Globus pallidus (tissue), 1 donor: ENCODE results near the gene ERFE.
A peak's percentile ranks its signal among the peaks of the same experiment; 100 is the strongest.
"Not testable (repeated sequence)": the region's sequence is repeated elsewhere in the genome, so short reads cannot be mapped to it uniquely, and the experiment has no call there.

Experiments used
- DNase-seq: peaks from one replicate; pipeline ENCODE4 v3.0.0-alpha.2; 2015; ENCODE audit warnings: low spot score

The ERFE gene

DNA sequence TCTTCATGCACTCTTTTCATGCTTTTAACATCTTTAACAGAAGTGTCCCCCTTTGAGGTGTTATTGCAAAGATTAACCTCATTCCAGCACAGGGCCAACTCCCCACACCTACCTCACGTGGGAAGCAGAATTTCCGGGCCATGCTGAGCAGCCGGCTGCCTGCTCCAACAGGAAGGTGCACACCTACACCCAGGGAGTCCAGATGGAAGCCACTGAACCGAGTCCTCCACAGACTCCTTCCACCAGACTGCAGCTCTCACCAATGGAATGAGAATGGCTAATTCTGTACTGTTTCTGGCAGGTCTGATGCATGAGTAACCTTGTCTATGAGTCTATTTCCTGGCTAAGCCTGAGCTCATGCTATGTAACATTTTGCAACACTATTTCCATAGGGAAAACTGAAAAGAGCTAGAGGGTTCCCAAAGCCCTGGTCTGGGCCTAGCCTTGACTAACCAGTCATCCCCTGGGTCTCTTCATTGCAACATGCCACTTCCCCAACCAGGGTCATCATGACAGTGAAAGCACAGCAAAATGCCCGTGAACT is 11.0 kb downstream of the ERFE start:
- no peak for DNase-seq

DNA sequence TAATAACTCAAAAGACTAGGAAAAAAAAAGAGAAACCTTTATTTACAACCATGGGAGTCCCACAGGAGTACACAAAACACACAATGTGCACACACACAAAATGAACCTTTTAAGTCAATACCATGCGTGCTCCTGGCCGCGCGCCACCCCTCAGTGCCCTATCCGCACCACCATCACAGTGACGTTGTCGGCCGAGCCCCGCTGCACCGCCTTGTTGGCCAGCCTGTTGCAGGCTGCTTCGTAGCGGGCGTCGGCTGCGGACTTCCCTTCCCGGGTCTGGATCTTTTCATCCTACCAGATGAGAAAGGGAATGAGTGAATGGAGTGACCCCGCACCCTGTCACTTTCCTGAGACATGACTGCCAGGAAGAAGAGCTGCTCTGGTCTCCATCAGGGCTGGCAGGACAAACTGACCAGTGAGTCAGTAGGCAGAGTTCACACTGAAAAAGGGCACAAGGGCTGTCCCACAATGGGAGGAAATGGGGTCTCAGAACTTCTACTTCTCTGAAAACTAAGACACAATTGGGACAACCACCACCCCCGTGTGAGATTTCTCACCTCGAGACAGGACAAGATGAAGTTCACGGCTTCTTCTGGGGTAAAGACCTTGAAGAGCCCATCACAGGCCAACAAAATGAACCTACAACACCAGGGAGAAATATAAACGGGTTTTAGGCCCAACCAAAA is 11.8 kb downstream of the ERFE start:
- no peak for DNase-seq

DNA sequence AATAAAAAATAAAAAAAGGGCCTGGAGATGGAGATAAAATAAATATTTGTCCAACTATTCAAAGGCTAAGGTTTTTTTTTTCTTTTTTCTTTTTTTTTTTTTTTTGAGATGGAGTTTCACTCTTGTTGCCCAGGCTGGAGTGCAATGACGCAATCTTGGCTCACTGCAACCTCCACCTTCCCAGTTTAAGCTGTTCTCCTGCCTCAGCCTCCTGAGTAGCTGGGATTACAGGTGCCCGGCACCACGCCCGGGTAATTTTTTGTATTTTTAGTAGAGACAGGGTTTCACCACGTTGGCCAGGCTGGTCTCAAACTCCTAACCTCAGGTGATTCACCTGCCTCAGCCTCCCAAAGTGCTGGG is 12.3 kb downstream of the ERFE start:
- DNase-seq = not testable (repeated sequence)

DNA sequence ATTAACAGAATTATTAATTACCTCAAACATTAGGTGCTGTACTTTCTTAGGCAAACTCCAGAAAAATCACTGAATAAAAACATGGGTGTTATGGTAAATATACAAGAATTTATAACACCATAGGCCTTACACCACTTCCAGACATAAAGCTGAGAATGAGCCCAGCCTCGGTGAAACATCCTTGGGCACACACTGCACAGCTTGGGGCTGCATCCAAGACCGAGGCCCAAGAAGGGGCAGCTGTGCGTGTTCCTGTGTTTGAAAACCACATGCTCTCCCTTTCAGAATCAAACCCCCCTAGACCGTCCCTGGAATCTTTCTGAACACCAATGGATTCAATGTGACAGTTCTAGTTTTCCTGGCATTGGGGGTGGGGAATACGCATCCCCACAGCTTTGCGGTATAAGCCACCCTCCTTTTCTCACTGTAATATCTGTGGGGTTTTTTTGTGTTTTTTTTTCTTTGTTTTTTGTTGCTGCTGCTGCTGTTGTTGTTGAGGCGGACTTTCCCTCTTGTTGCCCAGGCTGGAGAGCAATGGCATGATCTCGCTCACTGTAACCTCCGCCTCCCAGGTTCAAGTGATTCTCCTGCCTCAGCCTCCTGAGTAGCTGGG is 12.9 kb downstream of the ERFE start:
- no peak for DNase-seq

- no peak for DNase-seq
Observed at GRCh38 chr2:238172439-238172838, 13.7 kb downstream of the ERFE start.

DNA sequence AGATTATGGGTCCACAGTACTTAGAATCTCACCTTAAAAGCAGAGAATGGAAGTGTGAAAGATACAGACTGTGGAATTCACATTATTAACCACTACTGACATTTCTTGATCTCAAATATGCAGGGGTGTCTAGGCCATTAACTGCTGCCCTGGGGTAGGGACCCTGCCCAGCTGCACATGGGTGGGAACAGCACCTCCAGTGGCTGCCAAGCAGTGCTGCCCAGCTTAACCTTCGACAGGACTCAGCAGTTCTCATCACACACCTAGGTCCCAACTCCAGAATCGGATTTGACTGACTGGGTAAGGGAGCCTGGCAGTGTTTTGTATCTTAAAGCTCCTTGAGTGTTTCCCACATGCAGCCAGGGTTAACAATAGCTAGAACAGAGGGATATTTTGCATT is 14.9 kb downstream of the ERFE start:
- no peak for DNase-seq

- no peak for DNase-seq
Observed at GRCh38 chr2:238174291-238174690, 15.5 kb downstream of the ERFE start.

- no peak for DNase-seq
Observed at GRCh38 chr2:238174701-238175100, 15.9 kb downstream of the ERFE start.

DNA sequence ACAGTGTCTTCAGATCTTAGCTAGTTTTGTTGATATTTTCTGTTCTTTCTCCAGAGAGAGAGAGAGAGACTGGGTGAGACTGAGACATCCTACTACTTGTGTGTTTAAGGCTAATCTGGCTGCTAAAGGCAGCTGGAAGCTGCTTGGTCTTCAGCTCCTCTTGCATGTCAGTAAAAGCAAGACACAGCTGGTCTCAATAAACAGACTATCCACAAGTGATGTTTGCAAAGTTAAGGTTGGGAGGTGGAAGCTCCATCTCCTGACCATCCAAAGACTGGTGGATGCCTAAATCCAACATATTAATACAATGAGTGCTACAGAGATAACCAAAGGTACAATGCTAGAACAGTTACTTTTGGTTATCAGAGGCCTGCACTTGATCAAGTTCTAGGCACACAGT is 17.8 kb downstream of the ERFE start:
- DNase-seq = no peak

DNA sequence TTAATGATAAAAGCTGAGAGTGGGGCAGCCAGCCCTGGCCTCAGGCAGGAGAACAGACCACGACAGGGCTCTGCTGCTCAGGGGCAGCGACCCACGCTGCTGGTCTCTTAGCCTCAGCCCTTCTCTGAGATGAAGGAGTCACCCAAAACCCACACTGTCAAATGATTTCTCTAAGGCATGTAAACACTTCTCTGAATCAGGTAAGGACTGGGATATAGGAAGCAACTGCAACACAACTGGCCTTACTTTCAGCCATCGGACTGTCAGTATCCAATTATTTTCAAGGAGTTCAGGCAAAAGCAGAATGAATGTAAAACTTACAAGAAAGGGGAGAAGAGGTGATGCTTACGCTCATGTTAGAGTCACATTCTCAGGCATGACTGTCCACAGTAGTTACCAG is 21.8 kb downstream of the ERFE start:
- DNase-seq = no peak

DNA sequence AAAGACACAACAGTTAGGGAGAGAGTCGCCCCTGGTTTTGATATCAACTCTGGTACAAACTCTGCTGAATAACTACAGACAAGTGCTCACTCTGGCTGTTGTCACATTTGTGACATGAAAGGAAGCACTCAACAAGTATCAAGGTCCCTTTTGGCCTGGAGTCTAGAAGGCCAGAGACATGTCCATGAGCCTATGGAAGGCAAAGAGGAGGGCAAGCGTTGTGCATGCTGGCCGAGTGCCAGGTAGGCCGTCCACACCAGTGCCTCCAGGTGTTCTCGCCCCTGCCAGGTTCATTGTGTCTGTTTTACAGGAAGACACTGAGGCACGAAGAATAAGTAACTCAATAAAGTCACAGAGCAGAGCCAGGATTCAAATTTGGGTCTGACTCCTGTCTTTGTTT is 23.6 kb downstream of the ERFE start:
- no peak for DNase-seq

DNA sequence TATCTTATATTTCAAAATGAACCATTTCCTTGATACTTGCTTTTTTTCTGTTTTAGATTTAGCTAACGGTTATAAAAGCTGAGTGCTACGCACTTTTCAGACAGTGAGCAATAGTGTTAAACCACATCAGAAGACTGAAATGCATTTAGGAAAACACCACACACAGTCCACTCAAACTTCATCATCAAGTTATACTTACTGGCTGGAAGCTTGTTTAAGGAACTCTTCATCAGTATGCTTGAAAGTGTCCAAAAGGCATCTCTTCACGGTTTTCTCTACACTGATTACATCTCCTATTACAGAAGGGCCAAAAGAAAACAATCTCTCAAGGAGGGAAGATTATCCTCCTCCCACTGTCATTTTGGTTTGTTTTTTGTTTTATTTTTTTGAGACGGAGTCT is 25.1 kb downstream of the ERFE start:
- DNase-seq = no peak

GRCh38 chr2:238187618-238188548 is 29.1 kb downstream of the ERFE start:
- peak; percentile 79 for DNase-seq

- DNase-seq = no peak
Observed at GRCh38 chr2:238190445-238190844, 31.7 kb downstream of the ERFE start.

DNA sequence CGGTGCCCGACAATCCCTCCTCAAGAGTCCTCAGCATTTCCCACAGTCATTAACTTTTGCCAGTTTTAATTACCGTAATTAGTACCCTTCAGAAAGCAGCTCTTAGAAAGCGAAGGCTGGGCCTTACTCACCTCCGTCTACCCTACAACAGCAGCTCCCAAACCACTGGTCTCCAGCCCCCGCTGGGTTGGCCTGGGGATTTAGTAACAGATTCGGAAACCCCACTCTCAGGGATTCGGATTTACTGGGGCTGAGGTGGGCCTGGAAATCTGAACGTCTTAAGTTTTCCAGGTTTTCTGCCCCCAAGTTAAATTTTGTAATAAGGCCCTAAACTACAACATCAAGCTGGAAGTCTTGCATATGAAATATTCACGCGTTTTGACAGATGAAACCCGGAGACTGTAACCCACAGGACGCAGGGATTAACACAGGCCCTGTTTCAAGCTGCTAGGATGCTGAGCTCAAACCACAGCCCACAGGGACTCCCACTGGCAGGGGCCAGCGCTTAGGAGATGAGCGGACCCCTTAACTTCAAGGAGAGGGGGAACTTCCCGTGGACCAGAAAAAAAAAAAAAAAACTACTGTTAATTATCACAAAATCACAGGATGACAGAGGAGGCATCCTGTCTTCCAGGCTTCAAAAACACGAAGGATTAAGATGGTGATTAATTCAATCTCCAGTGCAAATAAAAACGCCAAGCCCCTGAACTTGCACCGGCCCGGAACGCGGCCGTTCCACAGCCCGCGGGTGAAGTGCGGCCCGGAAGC is 43.7 kb downstream of the ERFE start:
- no peak for DNase-seq

DNA sequence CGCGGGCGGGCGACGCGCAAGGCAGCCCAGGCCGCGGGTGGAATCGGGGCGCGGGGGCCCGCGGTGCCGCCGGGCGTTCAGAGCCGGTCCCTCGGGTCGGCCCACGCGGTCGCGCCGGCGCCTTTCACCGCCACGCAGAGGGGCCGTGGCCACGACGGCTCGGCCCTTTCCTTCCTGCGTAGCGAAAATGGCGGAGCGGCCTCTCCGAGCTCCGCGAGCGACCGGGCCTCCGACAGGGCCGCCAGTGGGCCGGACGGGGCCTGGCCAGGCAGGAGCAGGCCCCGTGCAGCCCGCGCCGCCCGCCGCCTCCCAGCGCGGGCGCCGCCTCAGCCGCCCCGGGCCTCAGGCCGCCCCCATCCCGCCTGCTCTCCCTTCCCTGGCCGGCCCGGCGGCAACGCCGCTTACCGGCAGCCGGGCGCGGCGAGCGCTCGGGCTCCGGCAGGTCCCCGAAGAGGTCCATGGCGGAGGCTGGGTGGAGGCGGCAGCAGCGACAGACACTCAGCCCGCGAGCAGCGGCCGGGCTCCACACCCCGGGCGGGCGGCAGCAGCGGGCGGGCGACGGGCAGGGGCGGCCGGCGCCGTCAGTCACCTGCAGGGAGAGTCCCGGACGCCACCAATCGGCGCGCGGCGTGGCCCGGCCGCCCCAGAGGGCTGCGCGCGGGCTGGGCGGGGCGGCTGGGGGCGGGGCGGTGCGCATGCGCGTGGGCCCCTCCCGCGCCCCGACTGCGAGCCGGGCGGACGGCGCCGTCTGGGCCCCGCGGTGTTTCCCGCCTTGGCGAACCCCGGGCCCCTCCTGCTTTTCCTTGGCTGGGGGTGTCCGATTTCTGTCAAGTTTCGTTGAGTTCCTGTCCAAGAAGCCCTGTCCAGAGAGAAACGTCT is 44.6 kb downstream of the ERFE start, which contains the start of gene ILKAP:
TSS of gene ILKAP (minus strand) at position 602 of the 879 bp plus-strand sequence. CDS start at position 460, 142 bp downstream.
- peak; percentile 88 for DNase-seq

DNA sequence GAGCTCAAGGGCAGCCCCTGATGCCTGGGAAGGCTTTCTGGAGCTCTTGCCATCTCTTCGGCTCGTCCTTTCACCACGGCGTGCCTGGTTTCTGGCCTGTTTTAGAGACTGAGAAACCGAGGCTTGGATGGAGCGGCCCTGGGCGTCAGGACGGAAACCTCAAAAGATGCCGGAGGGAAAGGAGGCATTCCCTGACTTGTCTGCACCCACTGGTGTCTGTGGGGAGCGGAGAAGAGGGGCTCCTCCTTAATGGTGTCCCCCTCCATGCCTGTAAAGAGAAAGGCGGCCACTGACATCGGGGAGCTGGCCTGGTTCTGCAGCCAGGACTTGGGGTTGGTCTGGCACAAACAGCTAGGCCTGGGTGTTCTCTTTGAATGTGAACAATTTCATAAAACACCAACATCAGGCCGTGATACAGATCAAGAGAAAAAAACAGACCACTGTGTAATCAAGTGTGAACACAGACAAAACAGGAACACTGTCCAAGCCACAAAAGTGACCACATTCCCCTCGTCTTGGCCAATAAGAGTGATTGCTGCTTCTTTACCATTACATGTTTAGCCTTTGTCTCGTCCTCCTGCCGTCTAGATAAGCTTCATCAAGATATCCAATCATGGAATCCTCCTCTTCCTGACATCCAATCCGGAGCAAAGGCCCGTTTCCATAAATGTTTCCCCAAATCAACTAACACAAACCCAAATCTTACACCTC is 45.4 kb downstream of the ERFE start:
- DNase-seq = no peak

DNA sequence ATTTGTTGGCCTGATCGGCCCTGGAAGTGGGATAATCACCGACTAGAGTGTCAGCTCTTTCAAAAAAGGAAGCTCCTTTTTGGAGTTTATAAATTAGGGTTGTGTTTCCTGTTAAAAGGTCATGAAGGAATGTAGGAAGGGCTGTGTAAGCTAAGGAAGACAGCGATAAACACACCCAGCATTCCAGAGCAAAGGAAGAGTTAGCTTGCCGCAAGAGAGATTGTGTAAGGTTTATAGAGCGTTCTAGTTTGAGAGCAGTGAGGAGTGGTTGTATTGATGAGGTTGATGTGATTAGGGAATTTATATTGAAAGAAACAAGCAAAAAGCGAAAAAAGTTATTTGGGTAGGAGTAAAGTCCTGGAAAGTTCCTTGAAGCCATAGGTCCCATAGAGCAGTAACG is 48.2 kb downstream of the ERFE start:
- no peak for DNase-seq

DNA sequence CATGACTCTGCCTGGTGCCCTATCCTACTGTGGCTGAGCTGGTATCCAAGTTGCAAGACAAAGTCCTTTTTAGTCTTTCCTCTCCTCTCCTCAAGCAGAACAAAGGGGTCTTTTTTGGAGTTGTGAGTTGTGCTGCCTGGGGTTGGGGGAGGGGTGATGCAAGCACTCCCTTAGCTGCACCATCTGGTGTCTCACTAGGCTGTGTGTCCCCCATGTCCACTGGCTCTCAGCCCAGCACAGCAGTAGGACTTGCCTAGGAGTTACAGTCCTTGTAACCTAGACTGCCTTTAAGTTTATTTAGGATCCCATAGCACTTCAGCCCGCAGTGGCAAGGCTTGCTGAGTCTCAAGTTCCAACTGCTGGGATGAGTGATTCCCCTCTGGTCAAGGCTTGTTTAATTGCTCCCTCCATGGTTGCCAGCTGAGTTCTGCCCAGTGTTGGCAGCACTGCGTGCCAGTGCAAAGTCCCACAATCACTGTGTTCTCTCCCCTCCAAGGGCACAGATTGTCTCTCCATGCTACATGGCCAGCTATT is 57.9 kb downstream of the ERFE start:
- peak; percentile 99 for DNase-seq
